ENCODE data around the gene IARS2.

- TF ChIP-seq POLR2AphosphoS5 (IDR thresholded peaks at IDR 0.05; ENCODE audit: low read depth, low read length) (no peak), TAF1 (IDR thresholded peaks at IDR 0.05; ENCODE audit: borderline replicate concordance, insufficient read depth, low read length) (no peak), REST (IDR thresholded peaks at IDR 0.05; ENCODE audit: insufficient read depth in 1 of 2, low read depth in 2 of 2, low read length in 2 of 2) (no peak), SIN3A (IDR thresholded peaks at IDR 0.05; ENCODE audit: borderline replicate concordance, insufficient read depth, low read length) (no peak)
Measured at GRCh38 chr1:220151454-220151853, 57.5 kb downstream of the IARS2 start.
